ENCODE data around the gene RNF7.

RNF7 gene

GRCh38 chr3:141722648-141723047 is 15.4 kb upstream of the RNF7 start:
- Mint-ChIP-seq H3K27me3 (peaks cover 15% of the 10 kb centered on the region), H3K27ac (no peak overlapping the region), H3K9me3 (no peaks in the 10 kb centered on the region), H3K36me3 (no peaks in the 10 kb centered on the region), H3K4me1 (no peaks in the 10 kb centered on the region), H3K4me3 (no peak overlapping the region)
- DNase-seq = no peak
- CTCF ChIA-PET = interaction anchor here (0.6 kb wide), 1 partner anchor 60 kb away, joined by 4 read pairs; no protein-coding TSS in a partner anchor

GRCh38 chr3:141723255-141723654 is 14.8 kb upstream of the RNF7 start:
- H3K27ac Mint-ChIP-seq = no peak overlapping the region
- H3K4me1 Mint-ChIP-seq = no peaks in the 10 kb centered on the region
- H3K36me3 Mint-ChIP-seq = no peaks in the 10 kb centered on the region
- H3K27me3 Mint-ChIP-seq = peaks cover 15% of the 10 kb centered on the region
- no peaks in the 10 kb centered on the region for H3K9me3 Mint-ChIP-seq
- no peak for DNase-seq
- CTCF ChIA-PET = interaction anchor here (0.6 kb wide), 2 partner anchors 59 to 577 kb away, joined by 3 to 4 read pairs; no protein-coding TSS in a partner anchor
- H3K4me3 Mint-ChIP-seq = no peak overlapping the region

- H3K9me3 Mint-ChIP-seq = no peaks in the 10 kb centered on the region
- H3K4me1 Mint-ChIP-seq = no peaks in the 10 kb centered on the region
- CTCF ChIA-PET = no interaction called here
- peaks cover 18% of the 10 kb centered on the region for H3K27me3 Mint-ChIP-seq
- DNase-seq = no peak
- H3K4me3 Mint-ChIP-seq = no peak overlapping the region
- no peaks in the 10 kb centered on the region for H3K36me3 Mint-ChIP-seq
- H3K27ac Mint-ChIP-seq = no peak overlapping the region
These were observed 13.9 kb upstream of the RNF7 start for GRCh38 chr3:141724186-141724585.

- no peak for DNase-seq
- Mint-ChIP-seq H3K4me3 (no peak overlapping the region), H3K27me3 (peaks cover 18% of the 10 kb centered on the region), H3K4me1 (no peaks in the 10 kb centered on the region), H3K27ac (no peak overlapping the region), H3K9me3 (no peaks in the 10 kb centered on the region), H3K36me3 (no peaks in the 10 kb centered on the region)
- CTCF ChIA-PET = no interaction called here
These were observed 13.1 kb upstream of the RNF7 start for GRCh38 chr3:141725036-141725435.

- H3K27me3 Mint-ChIP-seq = peaks cover 18% of the 10 kb centered on the region
- DNase-seq = no peak
- no peaks in the 10 kb centered on the region for H3K4me1 Mint-ChIP-seq
- CTCF ChIA-PET = no interaction called here
- no peaks in the 10 kb centered on the region for H3K9me3 Mint-ChIP-seq
- no peak overlapping the region for H3K4me3 Mint-ChIP-seq
- no peak overlapping the region for H3K27ac Mint-ChIP-seq
- no peaks in the 10 kb centered on the region for H3K36me3 Mint-ChIP-seq
These were observed 11.6 kb upstream of the RNF7 start for GRCh38 chr3:141726483-141726882.

- no peak for DNase-seq
- Mint-ChIP-seq H3K4me3 (no peak overlapping the region), H3K9me3 (no peaks in the 10 kb centered on the region), H3K27ac (no peak overlapping the region), H3K4me1 (no peaks in the 10 kb centered on the region), H3K36me3 (no peaks in the 10 kb centered on the region), H3K27me3 (peaks cover 18% of the 10 kb centered on the region)
- CTCF ChIA-PET = interaction anchor here (1.0 to 1.7 kb wide), 3 partner anchors 10 to 147 kb away, joined by 3 to 5 read pairs (median 4); partner anchors contain the start of gene RNF7
These were observed 9.7 kb upstream of the RNF7 start for GRCh38 chr3:141728355-141728892.

- no peaks in the 10 kb centered on the region for H3K4me1 Mint-ChIP-seq
- CTCF ChIA-PET = interaction anchor here (1.2 to 1.7 kb wide), 2 partner anchors 9 to 116 kb away, joined by 3 to 5 read pairs; partner anchors contain the start of gene RNF7
- peak; percentile 28 for DNase-seq
These were observed 8.9 kb upstream of the RNF7 start for GRCh38 chr3:141729240-141729639.

GRCh38 chr3:141735176-141735575 is 2.9 kb upstream of the RNF7 start:
- Mint-ChIP-seq H3K4me1 (peaks cover 23% of the 10 kb centered on the region), H3K36me3 (peaks cover 6% of the 10 kb centered on the region), H3K27me3 (peaks cover 8% of the 10 kb centered on the region), H3K4me3 (no peak overlapping the region), H3K27ac (no peak overlapping the region), H3K9me3 (no peaks in the 10 kb centered on the region)
- DNase-seq = no peak
- CTCF ChIA-PET = interaction anchor here (0.8 to 1.4 kb wide), 2 partner anchors 178 to 185 kb away, joined by 3 to 4 read pairs; no protein-coding TSS in a partner anchor

More at GRCh38 chr3:141729240-141729639, 8.9 kb upstream of the RNF7 start:
- Mint-ChIP-seq H3K27ac (no peak overlapping the region), H3K27me3 (peaks cover 18% of the 10 kb centered on the region), H3K36me3 (no peaks in the 10 kb centered on the region), H3K9me3 (no peaks in the 10 kb centered on the region), H3K4me3 (no peak overlapping the region)

GRCh38 chr3:141735770-141736465 is 2.2 kb upstream of the RNF7 start:
- Mint-ChIP-seq H3K27me3 (peaks cover 8% of the 10 kb centered on the region), H3K4me1 (peaks cover 30% of the 10 kb centered on the region), H3K9me3 (no peaks in the 10 kb centered on the region), H3K36me3 (peaks cover 9% of the 10 kb centered on the region), H3K4me3 (no peak overlapping the region), H3K27ac (no peak overlapping the region)
- no peak for DNase-seq
- CTCF ChIA-PET = interaction anchor here (0.8 kb wide), 1 partner anchor 184 kb away, joined by 3 read pairs; no protein-coding TSS in a partner anchor

GRCh38 chr3:141737093-141737492 is 1.0 kb upstream of the RNF7 start:
- no peak overlapping the region for H3K4me3 Mint-ChIP-seq
- H3K9me3 Mint-ChIP-seq = no peaks in the 10 kb centered on the region

GRCh38 chr3:141737678-141738021 is 448 bp upstream of the RNF7 start:
- H3K4me3 Mint-ChIP-seq = peak overlapping the region; percentile 100
- H3K4me1 Mint-ChIP-seq = peaks cover 41% of the 10 kb centered on the region
- H3K27me3 Mint-ChIP-seq = peaks cover 8% of the 10 kb centered on the region
- CTCF ChIA-PET = interaction anchor here (1.0 to 3.4 kb wide), 5 partner anchors 45 to 176 kb away, joined by 4 to 42 read pairs (median 7); no protein-coding TSS in a partner anchor
- H3K27ac Mint-ChIP-seq = peak overlapping the region; percentile 86
- no peak for DNase-seq
- H3K36me3 Mint-ChIP-seq = peaks cover 13% of the 10 kb centered on the region
- H3K9me3 Mint-ChIP-seq = no peaks in the 10 kb centered on the region

More at GRCh38 chr3:141737093-141737492, 1.0 kb upstream of the RNF7 start:
- DNase-seq = no peak
- peaks cover 39% of the 10 kb centered on the region for H3K4me1 Mint-ChIP-seq
- no peak overlapping the region for H3K27ac Mint-ChIP-seq
- H3K36me3 Mint-ChIP-seq = peaks cover 11% of the 10 kb centered on the region
- H3K27me3 Mint-ChIP-seq = peaks cover 8% of the 10 kb centered on the region
- CTCF ChIA-PET = interaction anchor here (1.0 to 2.0 kb wide), 2 partner anchors 46 to 138 kb away, joined by 5 to 7 read pairs; no protein-coding TSS in a partner anchor

GRCh38 chr3:141738891-141739363 is 829 bp downstream of the RNF7 start:
- Mint-ChIP-seq H3K9me3 (no peaks in the 10 kb centered on the region), H3K4me1 (peaks cover 42% of the 10 kb centered on the region), H3K27ac (peak overlapping the region; percentile 99), H3K27me3 (peaks cover 8% of the 10 kb centered on the region), H3K36me3 (peaks cover 13% of the 10 kb centered on the region), H3K4me3 (peak overlapping the region; percentile 100)
- CTCF ChIA-PET = interaction anchor here (0.6 to 3.4 kb wide), 16 partner anchors 10 to 372 kb away, joined by 3 to 42 read pairs (median 4); no protein-coding TSS in a partner anchor
- peak; percentile 35 for DNase-seq

GRCh38 chr3:141739731-141740130 is 1.6 kb downstream of the RNF7 start:
- Mint-ChIP-seq H3K9me3 (no peaks in the 10 kb centered on the region), H3K4me3 (peak overlapping the region; percentile 100), H3K27ac (peak overlapping the region; percentile 11), H3K27me3 (peaks cover 4% of the 10 kb centered on the region), H3K36me3 (peaks cover 20% of the 10 kb centered on the region), H3K4me1 (peaks cover 45% of the 10 kb centered on the region)
- CTCF ChIA-PET = interaction anchor here (1.7 to 3.4 kb wide), 5 partner anchors 13 to 174 kb away, joined by 3 to 42 read pairs (median 10); no protein-coding TSS in a partner anchor
- DNase-seq = no peak

- peaks cover 4% of the 10 kb centered on the region for H3K27me3 Mint-ChIP-seq
- peaks cover 23% of the 10 kb centered on the region for H3K36me3 Mint-ChIP-seq
- peaks cover 45% of the 10 kb centered on the region for H3K4me1 Mint-ChIP-seq
- H3K27ac Mint-ChIP-seq = no peak overlapping the region
- CTCF ChIA-PET = interaction anchor here (1.7 to 3.4 kb wide), 3 partner anchors 12 to 134 kb away, joined by 3 to 42 read pairs (median 9); no protein-coding TSS in a partner anchor
- H3K4me3 Mint-ChIP-seq = no peak overlapping the region
- no peaks in the 10 kb centered on the region for H3K9me3 Mint-ChIP-seq
- no peak for DNase-seq
These were observed 2.3 kb downstream of the RNF7 start for GRCh38 chr3:141740349-141740748.

All from activated naive CD4-positive, alpha-beta T cell treated with anti-CD3 and anti-CD28 coated beads, Interleukin-2, amount 10 ng/mL, durations not matched to agents 7 days and 5 days (primary cell).